ENCODE measurements around the gene LYRM4. TPM values are rescaled to one million over a fixed set of nuclear protein-coding genes. Genes with fewer than 3 reads are reported as not detected.

The LYRM4 gene
- total RNA-seq, 1 donor from 2014 or later: 34.4 TPM

GRCh38 chr6:5280920-5281319, 20.2 kb upstream of the LYRM4 start:
- Mint-ChIP-seq H3K4me3 (ENCODE audit: low read depth) (no peak overlapping the region), H3K27ac (no peak overlapping the region), H3K4me1 (ENCODE audit: low read depth) (no peaks in the 10 kb centered on the region), H3K9me3 (ENCODE audit: low read depth) (no peaks in the 10 kb centered on the region), H3K36me3 (ENCODE audit: insufficient read depth) (no peaks in the 10 kb centered on the region), H3K27me3 (peaks cover 30% of the 10 kb centered on the region)
- no peak for TF ChIP-seq CTCF (IDR thresholded peaks at IDR 0.05; ENCODE audit: unreplicated experiment)
- no peak for DNase-seq (ENCODE audit: low spot score, unreplicated experiment)

- Mint-ChIP-seq H3K27ac (no peak overlapping the region), H3K4me1 (ENCODE audit: low read depth) (no peaks in the 10 kb centered on the region), H3K9me3 (ENCODE audit: low read depth) (no peaks in the 10 kb centered on the region), H3K36me3 (ENCODE audit: insufficient read depth) (no peaks in the 10 kb centered on the region), H3K4me3 (ENCODE audit: low read depth) (no peak overlapping the region), H3K27me3 (peaks cover 20% of the 10 kb centered on the region)
- DNase-seq (ENCODE audit: low spot score, unreplicated experiment): no peak
- no peak for TF ChIP-seq CTCF (IDR thresholded peaks at IDR 0.05; ENCODE audit: unreplicated experiment)
Observed at GRCh38 chr6:5279891-5280338, 19.2 kb upstream of the LYRM4 start.

GRCh38 chr6:5278565-5279120, 17.9 kb upstream of the LYRM4 start:
- no peak for TF ChIP-seq CTCF (IDR thresholded peaks at IDR 0.05; ENCODE audit: unreplicated experiment)

GRCh38 chr6:5278047-5278446, 17.3 kb upstream of the LYRM4 start:
- Mint-ChIP-seq H3K4me1 (ENCODE audit: low read depth) (no peaks in the 10 kb centered on the region), H3K9me3 (ENCODE audit: low read depth) (no peaks in the 10 kb centered on the region), H3K27me3 (peaks cover 10% of the 10 kb centered on the region), H3K27ac (no peak overlapping the region), H3K4me3 (ENCODE audit: low read depth) (no peak overlapping the region), H3K36me3 (ENCODE audit: insufficient read depth) (no peaks in the 10 kb centered on the region)
- no peak for DNase-seq (ENCODE audit: low spot score, unreplicated experiment)
- TF ChIP-seq CTCF (IDR thresholded peaks at IDR 0.05; ENCODE audit: unreplicated experiment): no peak

More at GRCh38 chr6:5278565-5279120, 17.9 kb upstream of the LYRM4 start:
- H3K27me3 Mint-ChIP-seq: peaks cover 10% of the 10 kb centered on the region
- no peak overlapping the region for H3K4me3 Mint-ChIP-seq (ENCODE audit: low read depth)
- no peaks in the 10 kb centered on the region for H3K9me3 Mint-ChIP-seq (ENCODE audit: low read depth)
- no peak for DNase-seq (ENCODE audit: low spot score, unreplicated experiment)
- no peaks in the 10 kb centered on the region for H3K4me1 Mint-ChIP-seq (ENCODE audit: low read depth)
- H3K27ac Mint-ChIP-seq: no peak overlapping the region
- H3K36me3 Mint-ChIP-seq (ENCODE audit: insufficient read depth): no peaks in the 10 kb centered on the region

- DNase-seq (ENCODE audit: low spot score, unreplicated experiment): no peak
- Mint-ChIP-seq H3K27ac (no peak overlapping the region), H3K36me3 (ENCODE audit: insufficient read depth) (no peaks in the 10 kb centered on the region), H3K4me1 (ENCODE audit: low read depth) (no peaks in the 10 kb centered on the region), H3K9me3 (ENCODE audit: low read depth) (no peaks in the 10 kb centered on the region), H3K27me3 (peaks cover 9% of the 10 kb centered on the region), H3K4me3 (ENCODE audit: low read depth) (no peak overlapping the region)
- TF ChIP-seq CTCF (IDR thresholded peaks at IDR 0.05; ENCODE audit: unreplicated experiment): no peak
Observed at GRCh38 chr6:5277589-5277988, 16.8 kb upstream of the LYRM4 start.
